Activated CD8-positive, alpha-beta T cell treated with anti-CD3 and anti-CD28 coated beads, Interleukin-2, amount 10 ng/mL, durations not matched to agents 7 days and 5 days (primary cell): ENCODE results near the gene IFITM1. TPM values are rescaled to one million over a fixed set of nuclear protein-coding genes. Genes with fewer than 3 reads are reported as not detected.
"Not testable (repeated sequence)": the region's sequence is repeated elsewhere in the genome, so short reads cannot be mapped to it uniquely, and the experiment has no call there.

ENCODE experiments used
- ATAC-seq: fragments of 150-1000 bp; cut with Tn5 transposase; one replicate; pipeline ENCODE4 v1.10.0; 2021; ENCODE audit warnings: moderate library complexity
- CTCF ChIA-PET: fragments of 350-600 bp; sonication (Branson Sonifier 250); formaldehyde crosslinking; loops from one replicate; lab custom pipeline; 2021; ENCODE audit warnings: antibody characterized with exemption; lab: Charles Lee
- POLR2A ChIA-PET: fragments of 350-600 bp; sonication (Branson Sonifier 250); formaldehyde crosslinking; loops from one replicate; lab custom pipeline; 2021; ENCODE audit warnings: antibody characterized with exemption; lab: Charles Lee
- DNase-seq: peaks from one replicate; pipeline ENCODE4 v3.0.0-alpha.2; 2020
- H3K27ac Mint-ChIP-seq: one replicate; pipeline ENCODE4 v1.8.0; 2021; ENCODE audit warnings: mild to moderate bottlenecking, mixed read lengths
- H3K27me3 Mint-ChIP-seq: one replicate; pipeline ENCODE4 v1.8.0; 2021; ENCODE audit warnings: low read depth, mixed read lengths
- H3K36me3 Mint-ChIP-seq: one replicate; pipeline ENCODE4 v1.8.0; 2021; ENCODE audit warnings: low read depth, mixed read lengths
- H3K4me1 Mint-ChIP-seq: one replicate; pipeline ENCODE4 v1.8.0; 2021; ENCODE audit warnings: low read depth, mixed read lengths
- H3K4me3 Mint-ChIP-seq: one replicate; pipeline ENCODE4 v1.8.0; 2021; ENCODE audit warnings: mild to moderate bottlenecking, mixed read lengths
- H3K9me3 Mint-ChIP-seq: one replicate; pipeline ENCODE4 v1.8.0; 2022; ENCODE audit warnings: mixed read lengths; ENCODE audit not compliant: insufficient read depth
- total RNA-seq, 2 experiments: library from RNA; stranded (reverse); gene quantifications; one replicate each; pipeline ENCODE4 v1.2.3, GENCODE V29; 2021

IFITM1 gene
- total RNA-seq = 1,000 to 10,000 TPM; 1,265 to 1,278 TPM

DNA sequence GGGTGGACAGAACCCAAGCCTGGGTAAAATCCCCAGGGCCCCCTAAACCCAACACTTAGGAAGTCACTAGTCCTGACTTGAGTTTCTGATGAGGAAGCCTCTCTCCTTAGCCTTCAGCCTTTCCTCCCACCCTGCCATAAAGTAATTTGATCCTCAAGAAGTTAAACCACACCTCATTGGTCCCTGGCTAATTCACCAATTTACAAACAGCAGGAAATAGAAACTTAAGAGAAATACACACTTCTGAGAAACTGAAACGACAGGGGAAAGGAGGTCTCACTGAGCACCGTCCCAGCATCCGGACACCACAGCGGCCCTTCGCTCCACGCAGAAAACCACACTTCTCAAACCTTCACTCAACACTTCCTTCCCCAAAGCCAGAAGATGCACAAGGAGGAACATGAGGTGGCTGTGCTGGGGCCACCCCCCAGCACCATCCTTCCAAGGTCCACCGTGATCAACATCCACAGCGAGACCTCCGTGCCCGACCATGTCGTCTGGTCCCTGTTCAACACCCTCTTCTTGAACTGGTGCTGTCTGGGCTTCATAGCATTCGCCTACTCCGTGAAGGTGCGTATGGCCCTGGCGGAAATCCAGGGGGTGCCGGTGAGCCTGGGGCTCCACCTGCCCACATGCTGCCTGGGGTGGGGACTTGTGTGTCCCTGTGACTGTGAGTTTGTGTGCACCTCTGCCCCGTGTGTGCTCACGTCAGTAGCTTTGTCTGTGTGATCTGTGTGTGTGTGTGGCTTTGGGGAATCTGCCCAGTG, at the start of gene IFITM1:
IFITM1 (plus strand) TSS at position 254 of the 767 bp plus-strand sequence; CDS start at position 385, 131 bp downstream.
- ATAC-seq = peak; percentile 45
- CTCF ChIA-PET = interaction anchor here (4.0 kb wide), 1 partner anchor 8 kb away, joined by 38 read pairs; the partner anchor contains the start of gene IFITM2

DNA sequence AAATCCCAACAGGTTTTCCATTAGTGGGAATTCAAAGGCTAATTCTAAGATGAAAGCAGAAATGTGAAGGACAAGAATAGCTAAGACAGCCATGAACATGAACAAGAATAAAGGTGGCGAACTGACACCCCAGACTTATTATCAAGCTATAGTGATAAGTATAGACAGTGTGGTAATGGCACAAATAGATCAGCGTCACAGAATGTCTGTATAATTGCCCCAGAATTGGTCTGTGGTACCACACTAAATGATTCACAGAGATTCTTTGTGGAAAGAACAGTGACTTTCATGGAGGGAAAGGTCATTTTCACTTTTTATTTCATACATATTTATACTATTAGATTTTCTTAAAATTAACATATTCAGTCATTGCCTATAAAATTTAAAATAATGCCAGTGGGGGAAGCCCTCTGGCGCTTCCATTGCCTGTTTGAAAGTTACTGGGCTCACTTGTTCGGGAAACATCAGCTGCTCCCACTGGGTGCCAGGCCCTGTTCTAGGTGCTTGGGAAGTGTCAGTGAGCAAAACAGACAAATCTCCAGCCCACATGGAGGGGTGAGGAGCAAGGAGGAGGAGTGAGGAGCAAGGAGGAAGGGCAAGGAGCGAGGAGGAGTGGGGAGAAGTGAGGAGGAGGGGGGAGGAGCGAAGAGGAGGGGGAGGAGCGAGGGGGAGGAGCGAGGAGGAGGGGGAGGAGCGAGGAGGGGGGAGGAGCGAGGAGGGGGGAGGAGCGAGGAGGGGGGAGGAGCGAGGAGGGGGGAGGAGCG, 47.0 kb upstream of the IFITM1 start:
- peak; percentile 34 for DNase-seq

More for the DNA sequence above, at the start of gene IFITM1:
- Mint-ChIP-seq H3K27me3 (no peaks in the 10 kb centered on the region), H3K27ac (peak within 1 kb of the TSS; percentile 99), H3K4me3 (peak within 1 kb of the TSS; percentile 87), H3K36me3 (peaks cover 67% of the 10 kb centered on the region), H3K9me3 (no peaks in the 10 kb centered on the region), H3K4me1 (peaks cover 13% of the 10 kb centered on the region)
- POLR2A ChIA-PET = interaction anchor here (1.6 to 4.8 kb wide), 8 partner anchors 8 to 107 kb away, joined by 4 to 73 read pairs (median 32); partner anchors contain the start of genes BET1L, IFITM2, IFITM5 and NLRP6
- DNase-seq = peak; percentile 90

DNA sequence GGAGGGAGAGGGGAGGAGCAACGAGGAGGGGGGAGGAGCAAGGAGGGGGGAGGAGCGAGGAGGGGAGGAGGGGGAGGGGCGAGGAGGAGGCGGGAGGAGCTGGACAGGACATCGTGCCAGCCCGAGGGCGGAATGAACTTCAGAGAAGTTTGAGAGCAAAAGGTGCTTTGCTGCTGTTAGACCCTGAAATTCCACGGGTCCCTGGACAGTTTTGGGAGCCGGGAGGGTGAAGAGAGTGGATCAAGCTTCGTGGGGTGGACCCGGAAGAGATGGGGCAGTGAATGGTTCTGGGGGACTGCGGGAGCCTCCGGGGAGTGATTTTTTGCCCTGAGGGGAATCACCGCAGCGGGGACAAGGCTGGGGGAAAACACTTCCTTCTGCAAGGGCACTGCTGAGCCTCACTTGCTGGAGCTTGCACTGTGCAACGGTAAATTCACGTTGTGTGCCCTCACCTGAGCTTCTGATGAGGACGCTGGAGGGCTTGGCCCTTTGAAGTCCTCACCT, 46.3 kb upstream of the IFITM1 start:
- H3K27me3 Mint-ChIP-seq = no peaks in the 10 kb centered on the region
- POLR2A ChIA-PET = interaction anchor here (0.7 to 3.5 kb wide), 21 partner anchors 8 to 239 kb away, joined by 3 to 115 read pairs (median 6); partner anchors contain the start of genes BET1L, IFITM1, NLRP6 and PGGHG
- H3K4me1 Mint-ChIP-seq = peaks cover 35% of the 10 kb centered on the region
- ATAC-seq (peak; percentile 52), DNase-seq (peak; percentile 81)
- H3K9me3 Mint-ChIP-seq = no peaks in the 10 kb centered on the region
- H3K36me3 Mint-ChIP-seq = peaks cover 3% of the 10 kb centered on the region
- peak overlapping the region; percentile 75 for H3K4me3 Mint-ChIP-seq
- CTCF ChIA-PET = interaction anchor here (0.6 to 4.5 kb wide), 11 partner anchors 14 to 182 kb away, joined by 3 to 53 read pairs (median 7); partner anchors contain the start of genes PSMD13 and PTDSS2
- H3K27ac Mint-ChIP-seq = peak overlapping the region; percentile 92

More for the DNA sequence above, 47.0 kb upstream of the IFITM1 start:
- no peaks in the 10 kb centered on the region for H3K27me3 Mint-ChIP-seq
- H3K36me3 Mint-ChIP-seq = peaks cover 3% of the 10 kb centered on the region
- H3K4me3 Mint-ChIP-seq = peak overlapping the region; percentile 60
- H3K27ac Mint-ChIP-seq = peak overlapping the region; percentile 83
- ATAC-seq = peak; percentile 7
- H3K9me3 Mint-ChIP-seq = no peaks in the 10 kb centered on the region
- ChIA-PET POLR2A (interaction anchor here (0.8 to 3.5 kb wide), 14 partner anchors 9 to 139 kb away, joined by 3 to 115 read pairs (median 7); partner anchors contain the start of genes IFITM1, NLRP6, PGGHG and PSMD13), CTCF (interaction anchor here (1.4 to 4.5 kb wide), 9 partner anchors 9 to 182 kb away, joined by 3 to 53 read pairs (median 7); partner anchors contain the start of genes PSMD13 and PTDSS2)
- H3K4me1 Mint-ChIP-seq = peaks cover 35% of the 10 kb centered on the region

DNA sequence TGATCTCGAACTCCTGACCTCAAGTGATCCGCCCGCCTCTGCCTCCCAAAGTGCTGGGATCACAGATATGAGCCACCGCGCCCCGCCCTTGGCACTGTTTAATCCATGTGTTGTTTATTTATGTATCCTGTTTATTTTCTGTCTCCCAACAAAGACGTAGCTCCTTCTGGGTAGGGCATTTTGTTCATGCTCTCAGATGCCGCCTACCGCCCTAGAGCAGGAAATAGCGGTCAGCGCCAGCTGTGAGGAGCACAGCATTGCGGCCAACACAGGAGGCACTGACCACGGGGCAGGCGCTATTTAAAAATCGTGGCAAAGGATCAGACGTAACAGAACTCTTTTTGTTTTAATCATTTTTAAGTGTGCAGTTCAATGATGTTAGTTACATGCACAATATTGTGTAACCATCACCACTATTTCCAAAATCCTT, 45.1 kb upstream of the IFITM1 start:
- peak overlapping the region; percentile 92 for H3K27ac Mint-ChIP-seq
- H3K4me3 Mint-ChIP-seq = peak overlapping the region; percentile 75
- not testable (repeated sequence) for H3K27me3 Mint-ChIP-seq, H3K36me3 Mint-ChIP-seq, H3K9me3 Mint-ChIP-seq
- DNase-seq (peak; percentile 85), ATAC-seq (peak; percentile 61)
- H3K4me1 Mint-ChIP-seq = peaks cover 35% of the 10 kb centered on the region
- CTCF ChIA-PET = interaction anchor here (0.9 to 4.5 kb wide), 8 partner anchors 12 to 181 kb away, joined by 3 to 53 read pairs (median 8); partner anchors contain the start of gene PTDSS2
- POLR2A ChIA-PET = interaction anchor here (0.8 to 3.5 kb wide), 17 partner anchors 11 to 148 kb away, joined by 3 to 115 read pairs (median 6); partner anchors contain the start of genes BET1L, IFITM1, NLRP6 and PGGHG

DNA sequence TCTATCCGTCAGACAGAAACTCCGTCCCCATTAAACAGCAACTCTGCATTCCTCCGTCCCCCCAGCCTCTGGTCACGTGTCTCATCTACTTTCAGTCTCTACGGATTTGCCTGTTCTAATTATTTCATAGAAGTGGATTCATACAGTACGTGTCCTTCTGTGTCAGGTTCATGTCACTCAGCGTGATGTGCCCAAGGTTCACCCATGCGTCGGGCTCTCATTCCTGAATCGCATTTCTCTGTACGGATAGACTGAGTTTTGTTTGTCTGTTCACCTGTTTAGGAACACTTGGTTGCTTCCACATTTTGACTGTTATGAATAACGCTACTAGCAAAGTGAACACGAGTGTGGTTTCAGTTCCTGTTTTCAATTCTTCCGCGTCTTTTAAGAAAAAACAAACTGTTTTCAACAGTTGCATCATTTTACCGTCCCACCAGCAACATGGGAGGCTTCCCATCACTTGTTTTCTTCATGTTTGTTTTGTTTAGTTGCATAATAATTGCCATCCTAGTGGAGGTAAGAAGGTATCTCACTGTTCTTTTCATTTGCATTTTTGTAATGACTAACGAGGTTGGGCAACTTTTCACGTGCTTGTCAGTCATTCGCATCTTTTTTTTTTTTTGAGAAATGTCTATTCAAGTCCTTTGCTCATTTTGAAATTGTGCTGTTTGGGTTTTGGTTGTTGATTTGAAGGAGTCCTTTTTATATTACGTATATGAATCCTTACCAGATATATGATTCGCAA, 44.5 kb upstream of the IFITM1 start:
- Mint-ChIP-seq H3K4me1 (peaks cover 35% of the 10 kb centered on the region), H3K4me3 (peak overlapping the region; percentile 75), H3K27me3 (peaks cover 2% of the 10 kb centered on the region), H3K9me3 (no peaks in the 10 kb centered on the region), H3K27ac (peak overlapping the region; percentile 92), H3K36me3 (peaks cover 3% of the 10 kb centered on the region)
- ChIA-PET CTCF (interaction anchor here (0.9 to 4.5 kb wide), 7 partner anchors 12 to 48 kb away, joined by 3 to 53 read pairs (median 7); no protein-coding TSS in a partner anchor), POLR2A (interaction anchor here (0.9 to 3.5 kb wide), 10 partner anchors 12 to 147 kb away, joined by 3 to 115 read pairs (median 7); partner anchors contain the start of genes BET1L, IFITM1, NLRP6 and PGGHG)
- DNase-seq (peak; percentile 69), ATAC-seq (peak; percentile 47)

DNA sequence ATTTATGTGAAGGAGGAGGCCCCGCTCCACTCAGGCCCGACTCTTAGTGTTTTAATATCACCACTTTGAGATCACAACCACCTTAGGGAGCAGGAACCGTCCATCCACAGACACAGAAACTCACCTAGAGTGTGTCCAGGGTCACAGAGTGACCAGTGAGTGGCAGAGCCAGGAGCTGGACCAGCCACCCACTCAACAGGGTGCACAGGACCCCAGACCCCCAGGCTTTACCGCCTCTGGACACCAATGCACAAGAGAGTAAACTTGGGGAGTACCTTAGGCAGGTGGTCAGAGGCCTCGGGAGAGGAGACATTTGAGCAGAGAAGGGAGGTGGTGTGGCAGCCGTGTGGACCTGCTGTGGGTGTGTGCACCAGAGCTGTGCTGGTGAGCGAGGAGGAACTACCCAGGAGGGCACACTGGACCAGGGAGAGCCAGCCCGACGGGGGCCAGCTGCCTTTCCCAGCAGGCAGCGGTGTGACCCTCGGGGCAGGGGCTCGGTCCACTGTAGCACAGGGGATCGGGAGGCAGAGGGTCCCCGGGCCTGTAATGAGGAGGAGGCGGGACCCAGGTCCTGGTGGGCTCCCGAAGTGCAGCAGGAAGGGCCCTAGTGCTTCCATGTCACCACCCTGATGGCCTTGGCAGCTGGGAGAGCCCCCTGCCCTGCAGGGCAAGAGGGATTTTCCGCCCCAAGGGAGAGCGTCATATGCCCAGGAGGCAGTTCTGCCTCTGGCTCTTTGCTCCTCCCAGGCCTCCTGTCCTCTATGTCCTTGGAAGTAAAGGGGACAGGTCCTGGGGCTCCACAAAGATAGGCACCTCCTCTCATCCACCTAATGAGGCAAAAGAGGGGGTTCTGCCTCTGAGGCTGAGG, 43.2 kb upstream of the IFITM1 start:
- H3K27ac Mint-ChIP-seq = peak overlapping the region; percentile 92
- H3K4me1 Mint-ChIP-seq = peaks cover 43% of the 10 kb centered on the region
- peaks cover 6% of the 10 kb centered on the region for H3K36me3 Mint-ChIP-seq
- H3K4me3 Mint-ChIP-seq = no peak overlapping the region
- no peaks in the 10 kb centered on the region for H3K9me3 Mint-ChIP-seq
- DNase-seq (peak; percentile 20), ATAC-seq (no peak)
- H3K27me3 Mint-ChIP-seq = peaks cover 4% of the 10 kb centered on the region
- POLR2A ChIA-PET = interaction anchor here (1.3 to 3.2 kb wide), 4 partner anchors 9 to 64 kb away, joined by 4 to 16 read pairs (median 7); partner anchors contain the start of genes BET1L and NLRP6
- CTCF ChIA-PET = interaction anchor here (1.0 to 1.3 kb wide), 2 partner anchors 20 to 46 kb away, joined by 3 to 5 read pairs; no protein-coding TSS in a partner anchor

DNA sequence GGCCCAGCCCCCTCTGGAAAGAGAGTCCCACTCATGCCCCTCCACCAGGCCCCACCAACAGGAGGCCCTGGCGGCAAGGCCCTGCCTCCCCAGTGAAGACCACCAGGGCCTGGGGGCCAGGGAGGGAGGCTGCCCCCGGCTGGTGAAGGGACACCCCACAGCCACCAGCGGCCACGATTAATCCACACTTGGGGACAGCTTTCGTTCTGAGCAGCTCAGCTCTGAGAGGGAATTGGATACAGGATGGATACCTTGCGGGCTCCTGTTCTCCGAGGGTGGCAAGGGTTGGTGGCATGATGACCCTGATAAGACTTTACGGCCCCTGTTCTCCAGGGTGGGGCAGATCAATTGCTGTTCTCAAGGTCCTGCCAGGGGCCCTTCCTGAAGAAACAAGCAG, 42.5 kb upstream of the IFITM1 start:
- ATAC-seq = no peak
- H3K36me3 Mint-ChIP-seq = peaks cover 11% of the 10 kb centered on the region
- no peak for DNase-seq
- peaks cover 7% of the 10 kb centered on the region for H3K27me3 Mint-ChIP-seq
- POLR2A ChIA-PET = interaction anchor here (0.8 to 3.2 kb wide), 6 partner anchors 8 to 64 kb away, joined by 3 to 16 read pairs (median 4); partner anchors contain the start of genes BET1L and NLRP6
- H3K9me3 Mint-ChIP-seq = peaks cover 5% of the 10 kb centered on the region
- H3K27ac Mint-ChIP-seq = no peak overlapping the region
- CTCF ChIA-PET = interaction anchor here (1.0 kb wide), 1 partner anchor 46 kb away, joined by 3 read pairs; no protein-coding TSS in a partner anchor
- no peak overlapping the region for H3K4me3 Mint-ChIP-seq
- peaks cover 43% of the 10 kb centered on the region for H3K4me1 Mint-ChIP-seq

DNA sequence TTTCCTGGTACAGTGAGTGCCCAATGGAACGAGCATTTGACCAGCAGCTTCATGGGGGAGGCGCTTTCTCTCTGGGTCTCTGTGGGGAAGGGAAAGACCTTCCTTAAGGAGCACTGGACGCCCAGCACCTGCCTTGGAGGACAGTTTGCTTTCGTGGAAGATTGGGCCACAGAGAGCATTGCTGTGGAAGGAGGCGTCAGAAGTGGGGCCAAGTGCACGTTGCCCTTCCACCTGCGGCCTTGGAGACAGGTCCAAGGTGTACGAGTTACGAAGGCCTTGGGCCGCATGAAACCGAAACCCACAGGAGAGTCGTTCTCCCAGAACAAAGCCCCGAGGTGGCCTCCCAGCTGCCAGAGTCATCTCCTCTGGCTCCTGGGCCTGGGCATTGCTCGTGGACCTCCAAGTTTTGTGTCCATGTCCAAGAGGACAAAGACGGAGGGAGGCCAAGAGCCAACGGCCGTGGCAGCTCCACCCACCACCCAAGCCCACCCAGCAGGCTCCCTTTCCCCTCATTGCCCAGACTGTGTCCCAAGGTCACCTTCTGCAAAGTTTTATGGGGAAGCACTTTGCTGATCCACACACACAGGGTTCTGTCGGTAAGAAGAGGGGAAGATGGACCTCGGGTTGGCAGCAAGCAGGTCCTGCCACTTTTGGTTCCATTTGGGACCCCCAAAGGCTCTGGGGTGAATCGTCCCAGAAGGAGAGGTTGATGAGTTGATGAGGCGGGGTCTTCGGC, 41.5 kb upstream of the IFITM1 start:
- ATAC-seq = no peak
- H3K36me3 Mint-ChIP-seq = peaks cover 21% of the 10 kb centered on the region
- no peak overlapping the region for H3K27ac Mint-ChIP-seq
- H3K27me3 Mint-ChIP-seq = peaks cover 7% of the 10 kb centered on the region
- H3K9me3 Mint-ChIP-seq = peaks cover 9% of the 10 kb centered on the region
- DNase-seq = peak; percentile 19
- POLR2A ChIA-PET = interaction anchor here (0.8 to 3.2 kb wide), 5 partner anchors 7 to 39 kb away, joined by 3 to 16 read pairs (median 4); partner anchors contain the start of gene NLRP6
- H3K4me1 Mint-ChIP-seq = peaks cover 45% of the 10 kb centered on the region
- CTCF ChIA-PET = interaction anchor here (1.0 kb wide), 1 partner anchor 45 kb away, joined by 3 read pairs; no protein-coding TSS in a partner anchor
- H3K4me3 Mint-ChIP-seq = no peak overlapping the region

DNA sequence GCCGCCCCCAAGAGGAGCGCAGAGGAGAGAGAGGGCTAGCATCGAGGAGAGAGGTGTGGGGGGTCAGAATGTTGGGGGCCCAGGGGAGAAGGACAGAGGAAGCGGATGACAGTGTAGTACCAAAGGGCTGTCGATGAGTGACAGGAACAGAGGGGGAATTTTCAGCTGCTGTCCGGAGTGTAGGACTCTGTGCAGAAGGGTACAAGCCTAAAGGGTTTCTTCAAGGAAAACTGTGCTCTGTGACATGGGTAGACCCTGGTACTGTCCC, 41.0 kb upstream of the IFITM1 start:
- CTCF ChIA-PET = no interaction called here
- H3K27me3 Mint-ChIP-seq = peaks cover 10% of the 10 kb centered on the region
- no peak overlapping the region for H3K27ac Mint-ChIP-seq
- H3K9me3 Mint-ChIP-seq = peaks cover 9% of the 10 kb centered on the region
- H3K4me1 Mint-ChIP-seq = peaks cover 46% of the 10 kb centered on the region
- H3K4me3 Mint-ChIP-seq = no peak overlapping the region
- ATAC-seq = no peak
- DNase-seq = no peak
- POLR2A ChIA-PET = interaction anchor here (3.2 kb wide), 1 partner anchor 10 kb away, joined by 10 read pairs; no protein-coding TSS in a partner anchor
- peaks cover 26% of the 10 kb centered on the region for H3K36me3 Mint-ChIP-seq
